Measurements from ENCODE around the gene PSG6. TPM values are rescaled to one million over a fixed set of nuclear protein-coding genes. Genes with fewer than 3 reads are reported as not detected.
"Not testable (repeated sequence)": the region's sequence is repeated elsewhere in the genome, so short reads cannot be mapped to it uniquely, and the experiment has no call there.

PSG6 gene
- total and polyA plus RNA-seq, 8 donors: not detected

DNA sequence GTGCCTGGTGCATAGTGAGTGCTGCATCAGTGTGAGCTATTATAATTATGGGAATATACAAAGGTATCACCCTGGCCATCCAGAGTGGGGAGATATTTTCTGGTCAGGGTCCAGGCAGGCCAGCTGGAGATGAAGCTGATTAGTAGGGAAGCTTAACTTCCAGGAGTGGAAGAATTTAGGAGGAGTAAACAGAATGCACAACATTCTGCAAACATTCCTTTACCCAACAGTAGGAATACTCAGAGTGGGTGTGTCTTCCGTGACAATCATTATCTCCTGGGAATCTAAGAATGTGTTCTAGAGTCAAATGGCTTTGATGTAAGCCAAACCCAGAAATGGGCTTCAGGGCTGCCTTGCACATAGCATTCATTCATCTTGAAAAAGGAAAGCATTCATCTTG lies 19.0 kb downstream of the PSG6 start:
- DNase-seq, H3K4me3 ChIP-seq: not testable (repeated sequence)
- WGBS, 5 donors: 29 to 54% (median 50%) methylated on average over 1 of the region's 1 CpG

DNA sequence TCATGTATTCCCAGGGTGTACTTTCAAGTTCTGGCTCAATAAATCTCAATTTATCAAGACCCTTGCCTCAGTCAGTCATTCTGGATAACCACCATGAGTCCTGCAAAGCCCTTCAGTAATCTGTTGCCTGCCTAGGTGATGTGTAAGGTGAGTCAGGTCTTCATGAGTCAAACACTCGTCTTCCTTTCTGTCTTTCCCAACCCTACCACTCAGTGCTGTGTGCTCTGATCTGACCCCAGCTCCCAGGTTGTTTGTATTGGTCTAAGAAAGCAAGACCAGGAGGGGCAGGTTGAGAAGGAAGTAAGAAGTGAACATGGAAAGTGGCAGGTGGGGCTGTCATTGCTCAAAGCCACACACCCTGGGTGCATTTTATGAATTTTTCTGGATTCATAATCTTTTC lies 20.0 kb downstream of the PSG6 start:
- H3K4me3 ChIP-seq; intact Hi-C loops (cut with DNase I; ENCODE audit: low total_unique reads); H3K36me3 ChIP-seq; DNase-seq; H3K27ac ChIP-seq; H3K4me1 ChIP-seq; H3K27me3 ChIP-seq; H3K9me3 ChIP-seq: not testable (repeated sequence)
- 5 to 15% (median 7%) methylated on average over 1 of the region's 1 CpG for WGBS, 5 donors

More for the DNA sequence above, 19.0 kb downstream of the PSG6 start:
- H3K4me1 ChIP-seq; H3K36me3 ChIP-seq; H3K27ac ChIP-seq; H3K9me3 ChIP-seq; intact Hi-C loops (cut with DNase I; ENCODE audit: low total_unique reads); H3K27me3 ChIP-seq: not testable (repeated sequence)

DNA sequence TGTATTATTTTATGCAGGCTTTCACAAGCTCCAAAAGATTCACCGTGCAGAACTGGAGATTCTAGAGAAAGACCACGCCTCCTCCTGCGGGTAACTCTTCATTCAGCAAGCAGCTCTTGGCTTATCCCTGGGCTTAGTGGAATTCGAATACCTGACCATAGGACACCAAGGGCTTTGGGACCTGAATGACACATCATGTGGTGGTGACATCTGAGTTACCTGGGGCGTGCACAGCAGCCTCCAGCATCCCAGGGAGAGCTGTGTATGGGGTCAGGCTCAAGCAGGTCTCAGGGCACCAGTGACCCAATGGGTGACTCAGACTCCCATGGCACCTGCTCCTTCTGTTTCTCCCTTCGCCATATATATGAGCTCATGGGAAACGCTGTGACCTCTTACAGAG lies 27.2 kb downstream of the PSG6 start:
- H3K4me1 ChIP-seq; H3K36me3 ChIP-seq; H3K27ac ChIP-seq; H3K4me3 ChIP-seq; DNase-seq; intact Hi-C loops (cut with DNase I; ENCODE audit: low total_unique reads); H3K27me3 ChIP-seq: not testable (repeated sequence)
- 84 to 88% (median 86%) methylated on average over 7 of the region's 7 CpGs for WGBS, 5 donors
- H3K9me3 ChIP-seq: peaks cover 0 to 16% (median 12%) of the 10 kb centered on the region in 4 donors

DNA sequence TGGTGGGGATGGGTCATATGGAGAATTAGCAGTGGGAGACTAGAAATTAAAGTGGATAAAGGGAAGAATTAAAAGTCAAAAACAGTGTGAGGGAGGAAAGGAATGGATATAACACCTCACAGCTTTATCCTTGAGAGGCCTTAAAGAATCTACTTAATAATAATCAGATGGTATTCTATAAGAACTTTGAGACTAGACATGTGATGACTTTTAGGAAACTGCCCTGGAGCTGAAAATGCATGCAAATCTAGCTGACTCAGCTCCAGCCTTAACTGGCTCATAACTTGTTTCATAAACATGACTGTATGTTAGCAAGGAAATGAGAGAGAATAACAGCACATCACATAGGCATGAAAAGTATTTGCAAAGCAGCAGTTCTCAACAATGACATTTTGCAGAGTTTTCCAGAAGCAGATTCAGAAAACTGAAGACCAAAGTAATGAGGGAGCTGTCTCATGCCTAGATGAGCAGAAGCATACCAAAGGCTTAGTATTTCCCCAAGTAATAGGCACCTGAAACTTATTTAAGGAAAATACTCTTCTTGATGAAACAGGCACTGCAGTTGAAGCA lies 29.7 kb downstream of the PSG6 start:
- H3K27me3 ChIP-seq; H3K36me3 ChIP-seq; H3K27ac ChIP-seq; H3K4me3 ChIP-seq; DNase-seq; H3K4me1 ChIP-seq; intact Hi-C loops (cut with DNase I; ENCODE audit: low total_unique reads): not testable (repeated sequence)
- H3K9me3 ChIP-seq: peaks cover 0 to 14% (median 11%) of the 10 kb centered on the region in 4 donors

DNA sequence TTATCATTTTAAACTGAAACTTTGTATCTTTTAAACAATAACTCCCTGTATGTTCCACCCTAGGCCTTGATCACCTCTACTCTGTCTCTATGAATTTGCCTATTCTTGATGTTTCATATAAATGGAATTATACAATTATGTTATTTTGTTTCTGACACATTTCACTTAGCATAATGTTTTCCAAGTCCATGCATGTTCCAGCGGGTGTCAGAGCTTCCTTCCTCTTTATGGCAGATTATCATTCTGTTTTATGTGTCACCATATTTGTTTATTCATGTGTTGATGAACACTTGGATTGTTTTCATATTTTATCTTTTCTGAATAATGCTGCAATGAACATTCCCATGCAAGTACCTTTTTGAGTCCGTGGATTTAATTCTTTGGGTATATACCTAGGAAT lies 35.0 kb downstream of the PSG6 start:
- H3K36me3 ChIP-seq; H3K4me3 ChIP-seq; H3K27ac ChIP-seq; H3K27me3 ChIP-seq; DNase-seq; H3K9me3 ChIP-seq; intact Hi-C loops (cut with DNase I; ENCODE audit: low total_unique reads); H3K4me1 ChIP-seq: not testable (repeated sequence)
- WGBS, 5 donors: 78 to 84% (median 81%) methylated on average over 2 of the region's 2 CpGs

DNA sequence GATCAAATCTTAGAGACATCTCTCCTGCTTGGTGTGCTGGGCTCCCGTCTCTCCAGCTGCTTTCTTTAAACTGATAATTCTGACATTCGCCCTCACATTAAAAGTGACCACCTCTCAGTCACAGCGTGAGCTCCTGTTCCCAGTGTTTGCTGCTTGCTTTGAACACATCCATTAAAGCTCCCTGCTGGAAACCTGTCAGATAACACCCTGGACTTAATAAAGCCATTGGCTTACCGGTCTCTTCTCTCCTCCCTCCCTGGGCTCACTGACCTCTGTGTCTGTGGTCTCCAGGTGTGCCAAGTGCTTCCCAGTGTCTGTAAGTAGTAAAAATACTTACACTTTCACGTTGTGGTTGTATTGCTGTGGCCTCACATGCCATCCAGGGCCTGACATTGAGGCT lies 35.7 kb downstream of the PSG6 start:
- H3K4me3 ChIP-seq; H3K27me3 ChIP-seq; H3K27ac ChIP-seq; H3K9me3 ChIP-seq; H3K4me1 ChIP-seq; intact Hi-C loops (cut with DNase I; ENCODE audit: low total_unique reads); DNase-seq; H3K36me3 ChIP-seq: not testable (repeated sequence)
- WGBS, 5 donors: 19 to 61% (median 39%) methylated on average over 4 to 5 of the region's 5 CpGs

DNA sequence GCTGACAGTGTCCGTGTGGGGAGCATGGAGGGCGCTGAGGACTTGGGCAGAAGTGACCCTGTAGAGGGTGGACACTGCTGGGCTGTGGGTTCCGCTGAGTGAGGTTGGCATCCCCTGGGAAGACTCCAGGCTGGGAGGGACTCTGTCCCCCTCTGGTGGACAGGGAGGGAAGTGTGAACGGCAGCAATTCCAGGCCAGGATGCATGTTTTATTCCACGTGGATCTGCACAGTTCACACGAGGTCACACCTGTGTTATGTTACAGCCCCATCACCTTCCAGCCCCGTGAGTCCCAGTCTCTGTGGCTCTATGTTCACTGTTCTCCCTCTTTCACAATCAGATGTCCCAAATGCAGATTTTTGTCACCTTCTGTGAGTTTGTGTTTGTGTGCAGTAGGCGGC lies 36.4 kb downstream of the PSG6 start:
- H3K9me3 ChIP-seq; intact Hi-C loops (cut with DNase I; ENCODE audit: low total_unique reads); H3K36me3 ChIP-seq; H3K4me1 ChIP-seq; H3K27ac ChIP-seq; H3K27me3 ChIP-seq; DNase-seq; H3K4me3 ChIP-seq: not testable (repeated sequence)
- TF ChIP-seq, protein P1, sequence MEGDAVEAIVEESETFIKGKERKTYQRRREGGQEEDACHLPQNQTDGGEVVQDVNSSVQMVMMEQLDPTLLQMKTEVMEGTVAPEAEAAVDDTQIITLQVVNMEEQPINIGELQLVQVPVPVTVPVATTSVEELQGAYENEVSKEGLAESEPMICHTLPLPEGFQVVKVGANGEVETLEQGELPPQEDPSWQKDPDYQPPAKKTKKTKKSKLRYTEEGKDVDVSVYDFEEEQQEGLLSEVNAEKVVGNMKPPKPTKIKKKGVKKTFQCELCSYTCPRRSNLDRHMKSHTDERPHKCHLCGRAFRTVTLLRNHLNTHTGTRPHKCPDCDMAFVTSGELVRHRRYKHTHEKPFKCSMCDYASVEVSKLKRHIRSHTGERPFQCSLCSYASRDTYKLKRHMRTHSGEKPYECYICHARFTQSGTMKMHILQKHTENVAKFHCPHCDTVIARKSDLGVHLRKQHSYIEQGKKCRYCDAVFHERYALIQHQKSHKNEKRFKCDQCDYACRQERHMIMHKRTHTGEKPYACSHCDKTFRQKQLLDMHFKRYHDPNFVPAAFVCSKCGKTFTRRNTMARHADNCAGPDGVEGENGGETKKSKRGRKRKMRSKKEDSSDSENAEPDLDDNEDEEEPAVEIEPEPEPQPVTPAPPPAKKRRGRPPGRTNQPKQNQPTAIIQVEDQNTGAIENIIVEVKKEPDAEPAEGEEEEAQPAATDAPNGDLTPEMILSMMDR (IDR thresholded peaks at IDR 0.05): peak in 1 of 7 experiments; percentile 8
- 53 to 60% (median 56%) methylated on average over 8 of the region's 8 CpGs for WGBS, 5 donors

DNA sequence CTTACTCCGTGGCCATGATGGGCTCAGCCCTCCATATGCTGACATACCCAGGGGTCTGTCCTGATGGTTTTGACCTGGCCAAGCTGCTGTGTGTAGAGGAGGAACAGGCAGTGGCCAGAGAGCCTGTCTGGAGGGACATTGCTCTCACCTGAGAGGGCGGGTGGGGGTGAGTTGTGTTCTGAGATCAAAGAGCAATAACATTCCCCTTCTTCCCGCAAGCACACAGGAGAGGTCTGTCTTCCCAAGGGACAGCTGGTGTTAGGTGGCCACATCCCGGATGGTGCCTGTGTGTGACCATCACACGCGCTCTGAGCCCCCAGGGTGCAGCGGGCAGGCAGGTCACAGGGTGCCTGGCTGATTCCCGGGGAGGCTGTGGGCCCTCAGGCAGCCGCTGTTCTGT lies 37.1 kb downstream of the PSG6 start:
- DNase-seq; H3K9me3 ChIP-seq; H3K4me1 ChIP-seq; H3K27me3 ChIP-seq; H3K27ac ChIP-seq; H3K4me3 ChIP-seq; H3K36me3 ChIP-seq; intact Hi-C loops (cut with DNase I; ENCODE audit: low total_unique reads): not testable (repeated sequence)
- 79 to 89% (median 86%) methylated on average over 3 to 9 of the region's 9 CpGs for WGBS, 5 donors

Data from stomach (tissue), 9 donors.